ENCODE data around the gene RHOF.

GRCh38 chr12:121815263-121815662 lies 21.8 kb upstream of the RHOF start:
- no peak for TF ChIP-seq CTCF (IDR thresholded peaks at IDR 0.05; ENCODE audit: control extremely low read depth in 1 of 3, insufficient read depth in 1 of 3, low read depth in 1 of 3, low read length in 3 of 3)
- no peak for TF ChIP-seq SUZ12 (IDR thresholded peaks at IDR 0.05; ENCODE audit: low read length)
- TF ChIP-seq NRF1 (IDR thresholded peaks at IDR 0.05; ENCODE audit: low read depth, low read length), result no peak
